GM12878 (cell line): Measurements from ENCODE around the gene VSX1. TPM values are rescaled to one million over a fixed set of nuclear protein-coding genes. Genes with fewer than 3 reads are reported as not detected.

Experiments used
- ATAC-seq: fragments of 200-7000 bp; cut with Tn5 transposase; 3 replicates; pipeline ENCODE4 v1.9.1; 2020; ENCODE audit warnings: mild to moderate bottlenecking, moderate library complexity
- BruUV-seq: library from RNA; stranded (reverse); fragments of 400-500 nt; replicated peaks from 2 replicates; lab custom pipeline; 2021; lab: Mats Ljungman, UMichigan
- CTCF ChIA-PET: fragments of 300-600 bp; sonication (Branson Sonifier 250); formaldehyde crosslinking; extraction: SDS; loops from one replicate; lab custom pipeline; 2021; ENCODE audit warnings: inconsistent platforms; lab: Yijun Ruan, JAX
- POLR2A ChIA-PET: fragments of 350-600 bp; formaldehyde crosslinking; extraction: SDS; loops from one replicate; lab custom pipeline; 2021; ENCODE audit warnings: inconsistent platforms; lab: Charles Lee
- RAD21 ChIA-PET: fragments of 300-600 bp; sonication (Branson Sonifier 250); formaldehyde crosslinking; loops from one replicate; lab custom pipeline; 2023; ENCODE audit warnings: antibody characterized with exemption; ENCODE audit not compliant: unreplicated experiment; lab: Charles Lee
- SMC1A ChIA-PET: fragments of 300-600 bp; sonication (Branson Sonifier 250); formaldehyde crosslinking; loops from one replicate; lab custom pipeline; 2023; ENCODE audit not compliant: unreplicated experiment, uncharacterized antibody; lab: Charles Lee
- DNase-seq: peaks from one replicate; pipeline ENCODE4 v3.0.0-alpha.2; 2011; ENCODE audit warnings: low read depth, low spot score
- FAIRE-seq: peaks from 3 replicates; lab custom pipeline; 2011; peaks lifted over from hg19 to GRCh38; lab: Jason Lieb, UNC
- H2AFZ ChIP-seq: 2 replicates; pipeline ENCODE4 v1.6.0; 2011; ENCODE audit warnings: low read depth, low read length, control low read depth; ENCODE audit not compliant: control insufficient read depth
- H3K27ac ChIP-seq: 2 replicates; pipeline ENCODE4 v1.5.1; 2011; ENCODE audit warnings: control low read depth; ENCODE audit not compliant: control insufficient read depth, insufficient read depth
- H3K27me3 ChIP-seq, 2 experiments: replicated peaks in 1 of 2; 2 replicates each; pipeline versions ENCODE4 v1.6.0 to v1.6.1; 2011; ENCODE audit warnings: low read length in 1 of 2; ENCODE audit not compliant: control insufficient read depth in 2 of 2, insufficient read depth in 2 of 2
- H3K36me3 ChIP-seq, 2 experiments: 2 replicates each; pipeline ENCODE4 v1.5.1; 2011; ENCODE audit warnings: low read length in 1 of 2; ENCODE audit not compliant: control insufficient read depth in 2 of 2, insufficient read depth in 2 of 2
- H3K4me1 ChIP-seq: 2 replicates; pipeline ENCODE4 v1.6.1; 2011; ENCODE audit warnings: mild to moderate bottlenecking, low read length, moderate library complexity, mixed read lengths; ENCODE audit not compliant: control insufficient read depth, insufficient read depth
- H3K4me2 ChIP-seq: 2 replicates; pipeline ENCODE4 v1.6.0; 2011; ENCODE audit warnings: control low read depth; ENCODE audit not compliant: control insufficient read depth, insufficient read depth
- H3K4me3 ChIP-seq: fragments of 200-600 bp; sonication (generic); 2 replicates; pipeline ENCODE4 v1.5.1; 2016
- H3K79me2 ChIP-seq: 2 replicates; pipeline ENCODE4 v1.6.0; 2011; ENCODE audit warnings: low read length; ENCODE audit not compliant: control insufficient read depth, insufficient read depth
- H3K9ac ChIP-seq: 2 replicates; pipeline ENCODE4 v1.8.0; 2011; ENCODE audit warnings: low read length, control low read depth, mixed read lengths; ENCODE audit not compliant: control insufficient read depth, insufficient read depth
- H3K9me3 ChIP-seq: replicated peaks from 3 replicates; pipeline ENCODE4 v1.5.1; 2011; ENCODE audit warnings: mild to moderate bottlenecking, low read length; ENCODE audit not compliant: control insufficient read depth, insufficient read depth
- H4K20me1 ChIP-seq: 2 replicates; pipeline ENCODE4 v1.6.0; 2011; ENCODE audit not compliant: control insufficient read depth, insufficient read depth
- CBX3 ChIP-seq: fragments of 200-600 bp; sonication (generic); IDR thresholded peaks from 2 replicates; pipeline ENCODE4 v1.6.1; 2016; ENCODE audit warnings: low read depth, borderline replicate concordance
- EZH2 ChIP-seq: IDR thresholded peaks from 2 replicates; pipeline ENCODE4 v1.6.1; 2012; ENCODE audit warnings: low read depth, mild to moderate bottlenecking, control low read depth, inconsistent platforms, low read length, borderline replicate concordance; ENCODE audit not compliant: control insufficient read depth
- NFYB ChIP-seq: IDR thresholded peaks from 2 replicates; pipeline ENCODE4 v1.6.1; 2011; ENCODE audit warnings: low read depth, mild to moderate bottlenecking, low read length, improper control_type of control experiment, moderate library complexity; ENCODE audit not compliant: insufficient read depth
- PAX8 ChIP-seq: fragments of 450-650 bp; IDR thresholded peaks from 2 replicates; pipeline ENCODE4 v1.6.1; 2017; ENCODE audit warnings: mild to moderate bottlenecking, moderate library complexity
- SRF ChIP-seq, 2 experiments: IDR thresholded peaks; 2 replicates each; pipeline ENCODE4 v1.6.1; 2011; ENCODE audit warnings: low read depth in 2 of 2, low read length in 2 of 2, mild to moderate bottlenecking in 1 of 2, moderate library complexity in 1 of 2
- WGBS: methylation state at CpG from one replicate; pipeline ENCODE4 v1.1.6; 2016; ENCODE audit warnings: low lambda C conversion rate; ENCODE audit not compliant: insufficient replicate concordance, insufficient coverage; ENCODE audit errors: missing lambda C conversion rate; 5-methylcytosine and 5-hydroxymethylcytosine counted together
- in situ Hi-C: fragments of 300-500 bp; cut with MboI; formaldehyde crosslinking; loops from 9 replicates; pipeline ENCODE4 v1.14.3; 2018; ENCODE audit warnings: mixed read lengths
- intact Hi-C: fragments of 100-400 bp; cut with micrococcal nuclease; formaldehyde crosslinking; loops from one replicate; pipeline ENCODE4 v1.14.2; 2022; ENCODE audit not compliant: unreplicated experiment
- polyA plus RNA-seq, 11 experiments: library from polyadenylated mRNA; depleted of rRNA in 4 of 11; unstranded in 6 of 11; stranded (reverse) in 5 of 11; fragments of >200 nt; fragmentation: Nextera tagmentation in 4 of 11; fragmentation: Illumina TruSeq in 1 of 11; extraction: Ambion mirVana in 4 of 11; extraction: Trizol in 1 of 11; gene quantifications; 1 replicate in 1 of 11; 2 replicates in 10 of 11; pipeline versions ENCODE4 v1.2.1 to v1.2.3, GENCODE V29; 2011 to 2016; ENCODE audit warnings: inconsistent platforms in 2 of 11, missing spikeins in 2 of 11, low read depth in 1 of 11
- total RNA-seq, 4 experiments: library from RNA; depleted of rRNA in 3 of 4; stranded (reverse); fragments of >200 nt in 3 of 4; fragmentation: Illumina TruSeq in 1 of 4; extraction: Trizol in 1 of 4; gene quantifications; 2 replicates each; pipeline versions ENCODE4 v1.2.1 to v1.2.3, GENCODE V29; 2013 to 2021
- TF ChIP-seq, protein P1 (sequence below): IDR thresholded peaks from 2 replicates; pipeline ENCODE4 v1.6.1; 2012; ENCODE audit warnings: low read depth, low read length, improper control_type of control experiment
- TF ChIP-seq, protein P2 (sequence below): IDR thresholded peaks from 2 replicates; pipeline ENCODE4 v1.6.1; 2011; ENCODE audit warnings: borderline replicate concordance, low read depth, mild to moderate bottlenecking, moderate library complexity, low read length; ENCODE audit not compliant: insufficient read depth, poor library complexity, severe bottlenecking
- TF ChIP-seq, protein P3 (sequence below): fragments of 450-650 bp; IDR thresholded peaks from 2 replicates; pipeline ENCODE4 v1.6.1; 2016; ENCODE audit warnings: mild to moderate bottlenecking

VSX1 gene
- total and polyA plus RNA-seq, 10 of the 15 experiments (the other 5 are each of a cell fraction or from before 2014, with no cell fraction given) = 0.05 TPM; not detected in 9

DNA sequence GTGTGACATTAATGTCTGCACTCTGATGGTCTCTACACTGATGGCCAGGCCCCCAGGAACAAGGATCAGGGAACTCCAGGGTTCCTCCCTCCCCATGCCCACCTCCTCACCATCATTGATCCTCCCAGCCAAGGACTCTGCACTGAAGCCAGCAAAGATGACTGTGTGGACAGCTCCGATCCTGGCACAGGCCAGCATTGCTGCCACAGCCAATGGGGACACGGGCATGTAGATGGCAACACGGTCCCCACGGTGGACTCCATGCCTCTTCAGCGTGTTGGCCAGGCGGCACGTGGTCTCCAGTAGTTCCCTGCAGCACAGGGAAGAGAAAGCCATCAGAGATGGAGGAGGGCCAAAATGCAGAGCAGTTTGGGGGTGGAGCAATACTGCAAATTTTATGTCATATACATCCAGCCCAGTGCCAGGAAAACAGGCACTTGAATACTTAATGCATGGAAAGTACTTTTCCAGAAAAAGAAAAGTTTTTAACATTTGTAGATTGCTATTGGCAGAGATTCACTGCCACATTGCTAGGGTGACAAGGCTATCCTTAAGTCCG, 51.2 kb downstream of the VSX1 start:
- CTCF ChIA-PET = no interaction called here
- TF ChIP-seq NFYB = no peak
- TF ChIP-seq, protein P1, sequence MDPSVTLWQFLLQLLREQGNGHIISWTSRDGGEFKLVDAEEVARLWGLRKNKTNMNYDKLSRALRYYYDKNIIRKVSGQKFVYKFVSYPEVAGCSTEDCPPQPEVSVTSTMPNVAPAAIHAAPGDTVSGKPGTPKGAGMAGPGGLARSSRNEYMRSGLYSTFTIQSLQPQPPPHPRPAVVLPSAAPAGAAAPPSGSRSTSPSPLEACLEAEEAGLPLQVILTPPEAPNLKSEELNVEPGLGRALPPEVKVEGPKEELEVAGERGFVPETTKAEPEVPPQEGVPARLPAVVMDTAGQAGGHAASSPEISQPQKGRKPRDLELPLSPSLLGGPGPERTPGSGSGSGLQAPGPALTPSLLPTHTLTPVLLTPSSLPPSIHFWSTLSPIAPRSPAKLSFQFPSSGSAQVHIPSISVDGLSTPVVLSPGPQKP = no peak
- no peak for TF ChIP-seq EZH2
- TF ChIP-seq SRF (IDR thresholded peaks at IDR 0.05; ENCODE audit: low read depth in 2 of 2, low read length in 2 of 2) = no peak
- TF ChIP-seq, protein P2, sequence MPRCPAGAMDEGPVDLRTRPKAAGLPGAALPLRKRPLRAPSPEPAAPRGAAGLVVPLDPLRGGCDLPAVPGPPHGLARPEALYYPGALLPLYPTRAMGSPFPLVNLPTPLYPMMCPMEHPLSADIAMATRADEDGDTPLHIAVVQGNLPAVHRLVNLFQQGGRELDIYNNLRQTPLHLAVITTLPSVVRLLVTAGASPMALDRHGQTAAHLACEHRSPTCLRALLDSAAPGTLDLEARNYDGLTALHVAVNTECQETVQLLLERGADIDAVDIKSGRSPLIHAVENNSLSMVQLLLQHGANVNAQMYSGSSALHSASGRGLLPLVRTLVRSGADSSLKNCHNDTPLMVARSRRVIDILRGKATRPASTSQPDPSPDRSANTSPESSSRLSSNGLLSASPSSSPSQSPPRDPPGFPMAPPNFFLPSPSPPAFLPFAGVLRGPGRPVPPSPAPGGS = no peak
- no peak for TF ChIP-seq CBX3
- TF ChIP-seq, protein P3, sequence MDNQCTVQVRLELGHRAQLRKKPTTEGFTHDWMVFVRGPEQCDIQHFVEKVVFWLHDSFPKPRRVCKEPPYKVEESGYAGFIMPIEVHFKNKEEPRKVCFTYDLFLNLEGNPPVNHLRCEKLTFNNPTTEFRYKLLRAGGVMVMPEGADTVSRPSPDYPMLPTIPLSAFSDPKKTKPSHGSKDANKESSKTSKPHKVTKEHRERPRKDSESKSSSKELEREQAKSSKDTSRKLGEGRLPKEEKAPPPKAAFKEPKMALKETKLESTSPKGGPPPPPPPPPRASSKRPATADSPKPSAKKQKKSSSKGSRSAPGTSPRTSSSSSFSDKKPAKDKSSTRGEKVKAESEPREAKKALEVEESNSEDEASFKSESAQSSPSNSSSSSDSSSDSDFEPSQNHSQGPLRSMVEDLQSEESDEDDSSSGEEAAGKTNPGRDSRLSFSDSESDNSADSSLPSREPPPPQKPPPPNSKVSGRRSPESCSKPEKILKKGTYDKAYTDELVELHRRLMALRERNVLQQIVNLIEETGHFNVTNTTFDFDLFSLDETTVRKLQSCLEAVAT = no peak
- no peak for TF ChIP-seq PAX8
- ATAC-seq = no peak
- peaks cover 3% of the 10 kb centered on the region for H3K4me1 ChIP-seq
- H3K27ac ChIP-seq = no peak overlapping the region
- H3K36me3 ChIP-seq = peaks cover 0 to 6% of the 10 kb centered on the region in 2 experiments; a peak in 2 of 4 replicates
- H3K27me3 ChIP-seq = no peaks in the 10 kb centered on the region
- no peak overlapping the region for H3K4me3 ChIP-seq
- in situ Hi-C loops (no loop called here), intact Hi-C loops (no loop called here)
- WGBS = 98% methylated on average over 8 of the region's 8 CpGs
- no peaks in the 10 kb centered on the region for H4K20me1 ChIP-seq
- H3K4me2 ChIP-seq = no peak overlapping the region
- no peak overlapping the region for H3K9ac ChIP-seq
- SMC1A ChIA-PET = interaction anchor here (1.1 kb wide), 1 partner anchor 37 kb away, joined by 3 read pairs; no protein-coding TSS in a partner anchor
- no peak for DNase-seq
- H2AFZ ChIP-seq = no peak overlapping the region
- POLR2A ChIA-PET = no interaction called here
- RAD21 ChIA-PET = no interaction called here
- H3K9me3 ChIP-seq = no peaks in the 10 kb centered on the region
- BruUV-seq = no TSS peak
- no peak for FAIRE-seq
- H3K79me2 ChIP-seq = no peaks in the 10 kb centered on the region
